Activated T-cell treated with anti-CD3 and anti-CD28 coated beads, Interleukin-2, amount 50 U/mL, for 72 hours (primary cell): ENCODE measurements around the gene PDE4DIP. TPM values are rescaled to one million over a fixed set of nuclear protein-coding genes. Genes with fewer than 3 reads are reported as not detected.
A peak's percentile ranks its signal among the peaks of the same experiment; 100 is the strongest.
"Not testable (repeated sequence)": the region's sequence is repeated elsewhere in the genome, so short reads cannot be mapped to it uniquely, and the experiment has no call there.

Experiments
- ATAC-seq, 2 donors: fragments of 150-1000 bp; cut with Tn5 transposase; replicated peaks in 1 of 2; 2 replicates each; pipeline ENCODE4 v1.10.0; 2021; ENCODE audit warnings: moderate library complexity in 2 of 2, mild to moderate bottlenecking in 1 of 2
- DNase-seq, 2 donors: peaks; one replicate each; pipeline ENCODE4 v3.0.0; 2021 to 2022; ENCODE audit warnings: mixed read lengths in 1 of 2
- H3K27ac Mint-ChIP-seq: one replicate; pipeline ENCODE4 v1.8.0; 2022; ENCODE audit warnings: mild to moderate bottlenecking, moderate library complexity, mixed read lengths
- H3K27me3 Mint-ChIP-seq: one replicate; pipeline ENCODE4 v1.8.0; 2022; ENCODE audit warnings: low read depth, mixed read lengths
- H3K36me3 Mint-ChIP-seq, 2 donors: one replicate each; pipeline ENCODE4 v1.8.0; 2022; ENCODE audit warnings: mixed read lengths in 2 of 2, mild to moderate bottlenecking in 1 of 2; ENCODE audit not compliant: insufficient read depth in 2 of 2
- H3K4me1 Mint-ChIP-seq: one replicate; pipeline ENCODE4 v1.8.0; 2022; ENCODE audit warnings: low read depth, mixed read lengths
- H3K4me3 Mint-ChIP-seq, 2 donors: one replicate each; pipeline ENCODE4 v1.8.0; 2022; ENCODE audit warnings: mild to moderate bottlenecking in 2 of 2, mixed read lengths in 2 of 2, moderate library complexity in 2 of 2
- H3K9me3 Mint-ChIP-seq, 2 donors: one replicate each; pipeline ENCODE4 v1.8.0; 2022; ENCODE audit warnings: mixed read lengths in 2 of 2
- total RNA-seq, 2 donors: library from RNA; stranded (reverse); gene quantifications; one replicate each; pipeline ENCODE4 v1.2.3, GENCODE V29; 2022

Gene PDE4DIP
- total RNA-seq, 2 donors from 2014 or later, result 55.7 to 63.8 TPM

GRCh38 chr1:148952938-148953616 is 108.8 kb downstream of the PDE4DIP start:
- H3K36me3 Mint-ChIP-seq, ATAC-seq, H3K27ac Mint-ChIP-seq, H3K27me3 Mint-ChIP-seq, H3K9me3 Mint-ChIP-seq: not testable (repeated sequence)
- DNase-seq, result peak; percentile 14 to 24
- Mint-ChIP-seq H3K4me3 (peak overlapping the region; percentile 81 to 89), H3K4me1 (peaks cover 11% of the 10 kb centered on the region)

- Mint-ChIP-seq H3K4me1 (peaks cover 11% of the 10 kb centered on the region), H3K4me3 (peak overlapping the region; percentile 70 to 89)
- not testable (repeated sequence) for H3K27me3 Mint-ChIP-seq, ATAC-seq, H3K27ac Mint-ChIP-seq, DNase-seq, H3K9me3 Mint-ChIP-seq, H3K36me3 Mint-ChIP-seq
These were observed 109.5 kb downstream of the PDE4DIP start for GRCh38 chr1:148953730-148954129.

GRCh38 chr1:148958343-148958742 is 114.1 kb downstream of the PDE4DIP start:
- H3K4me3 Mint-ChIP-seq, result peak overlapping the region in 1 of 2 donors; percentile 64
- H3K27ac Mint-ChIP-seq, H3K36me3 Mint-ChIP-seq, H3K9me3 Mint-ChIP-seq, DNase-seq, ATAC-seq, H3K4me1 Mint-ChIP-seq, H3K27me3 Mint-ChIP-seq: not testable (repeated sequence)

GRCh38 chr1:148960212-148961000 is 116.2 kb downstream of the PDE4DIP start:
- H3K27me3 Mint-ChIP-seq, H3K9me3 Mint-ChIP-seq, H3K4me3 Mint-ChIP-seq, H3K27ac Mint-ChIP-seq, H3K4me1 Mint-ChIP-seq, DNase-seq, ATAC-seq, H3K36me3 Mint-ChIP-seq: not testable (repeated sequence)

GRCh38 chr1:148962127-148962857 is 118.1 kb downstream of the PDE4DIP start:
- not testable (repeated sequence) for H3K4me1 Mint-ChIP-seq, H3K36me3 Mint-ChIP-seq, H3K4me3 Mint-ChIP-seq, H3K9me3 Mint-ChIP-seq, H3K27ac Mint-ChIP-seq, ATAC-seq, DNase-seq, H3K27me3 Mint-ChIP-seq

GRCh38 chr1:148966084-148966483 is 121.9 kb downstream of the PDE4DIP start:
- H3K4me1 Mint-ChIP-seq, H3K27ac Mint-ChIP-seq, H3K4me3 Mint-ChIP-seq, DNase-seq, H3K27me3 Mint-ChIP-seq, H3K9me3 Mint-ChIP-seq, H3K36me3 Mint-ChIP-seq: not testable (repeated sequence)
- peak; percentile 64 to 69 for ATAC-seq

- ATAC-seq, H3K4me1 Mint-ChIP-seq, H3K27ac Mint-ChIP-seq, H3K36me3 Mint-ChIP-seq, H3K9me3 Mint-ChIP-seq, DNase-seq, H3K27me3 Mint-ChIP-seq, H3K4me3 Mint-ChIP-seq: not testable (repeated sequence)
These were observed 123.4 kb downstream of the PDE4DIP start for GRCh38 chr1:148967580-148967979.

GRCh38 chr1:148968682-148969081 is 124.5 kb downstream of the PDE4DIP start:
- not testable (repeated sequence) for H3K27me3 Mint-ChIP-seq, H3K27ac Mint-ChIP-seq, DNase-seq, ATAC-seq, H3K9me3 Mint-ChIP-seq, H3K36me3 Mint-ChIP-seq, H3K4me3 Mint-ChIP-seq, H3K4me1 Mint-ChIP-seq

GRCh38 chr1:148969126-148969525 is 124.9 kb downstream of the PDE4DIP start:
- H3K36me3 Mint-ChIP-seq, result not testable (repeated sequence)
- peak in 1 of 2 donors; percentile 53 for ATAC-seq

GRCh38 chr1:148975453-148975852 is 131.2 kb downstream of the PDE4DIP start:
- peak; percentile 59 to 66 for ATAC-seq
- Mint-ChIP-seq H3K36me3 (peaks cover 5 to 17% of the 10 kb centered on the region in 2 donors), H3K4me1 (peaks cover 11% of the 10 kb centered on the region), H3K27ac (peak overlapping the region; percentile 64), H3K4me3 (peak overlapping the region; percentile 57 to 80)
- H3K9me3 Mint-ChIP-seq, H3K27me3 Mint-ChIP-seq, DNase-seq: not testable (repeated sequence)

More at GRCh38 chr1:148969126-148969525, 124.9 kb downstream of the PDE4DIP start:
- not testable (repeated sequence) for H3K9me3 Mint-ChIP-seq, H3K27ac Mint-ChIP-seq, H3K27me3 Mint-ChIP-seq, H3K4me3 Mint-ChIP-seq, DNase-seq, H3K4me1 Mint-ChIP-seq

GRCh38 chr1:148975866-148976537 is 131.8 kb downstream of the PDE4DIP start:
- H3K4me1 Mint-ChIP-seq, result peaks cover 11% of the 10 kb centered on the region
- peaks cover 5 to 20% of the 10 kb centered on the region in 2 donors for H3K36me3 Mint-ChIP-seq
- H3K4me3 Mint-ChIP-seq, result peak overlapping the region; percentile 66 to 80
- H3K27ac Mint-ChIP-seq, result peak overlapping the region; percentile 64
- H3K9me3 Mint-ChIP-seq, DNase-seq, H3K27me3 Mint-ChIP-seq: not testable (repeated sequence)
- peak; percentile 85 to 90 for ATAC-seq

- not testable (repeated sequence) for H3K4me3 Mint-ChIP-seq
- peaks cover 5 to 28% of the 10 kb centered on the region in 2 donors for H3K36me3 Mint-ChIP-seq
- peaks cover 11% of the 10 kb centered on the region for H3K4me1 Mint-ChIP-seq
These were observed 133.6 kb downstream of the PDE4DIP start for GRCh38 chr1:148977785-148978184.

More at GRCh38 chr1:148977785-148978184, 133.6 kb downstream of the PDE4DIP start:
- not testable (repeated sequence) for H3K9me3 Mint-ChIP-seq, ATAC-seq, H3K27me3 Mint-ChIP-seq, DNase-seq
- H3K27ac Mint-ChIP-seq, result peak overlapping the region; percentile 28
